Spinal cord (tissue), 10 donors: ENCODE data around the gene MACROD2. TPM values are rescaled to one million over a fixed set of nuclear protein-coding genes. Genes with fewer than 3 reads are reported as not detected.
A peak's percentile ranks its signal among the peaks of the same experiment; 100 is the strongest.

Experiments
- DNase-seq, 6 donors: peaks; one replicate each; pipeline versions ENCODE4 v3.0.0 to v3.0.0-alpha.2; 2013 to 2015; ENCODE audit warnings: low spot score in 6 of 6, low read depth in 4 of 6
- H3K27ac ChIP-seq: one replicate; pipeline ENCODE4 v1.5.1; 2013; ENCODE audit warnings: low read depth, low read length, control low read depth
- H3K27me3 ChIP-seq: one replicate; pipeline ENCODE4 v1.6.1; 2013; ENCODE audit warnings: low read length; ENCODE audit not compliant: control insufficient read depth, insufficient read depth
- H3K36me3 ChIP-seq: one replicate; pipeline ENCODE4 v1.6.1; 2013; ENCODE audit warnings: low read length; ENCODE audit not compliant: control insufficient read depth, insufficient read depth
- H3K4me1 ChIP-seq: one replicate; pipeline ENCODE4 v1.6.1; 2013; ENCODE audit warnings: low read length; ENCODE audit not compliant: control insufficient read depth, insufficient read depth
- H3K4me3 ChIP-seq: one replicate; pipeline ENCODE4 v1.5.1; 2013; ENCODE audit warnings: low read depth, low read length, control low read depth
- H3K9me3 ChIP-seq: one replicate; pipeline ENCODE4 v1.6.1; 2013; ENCODE audit warnings: low read length; ENCODE audit not compliant: control insufficient read depth, insufficient read depth
- WGBS: methylation state at CpG from one replicate; pipeline ENCODE4 v1.1.5; 2013; ENCODE audit warnings: missing lambda C conversion rate; ENCODE audit not compliant: insufficient coverage; 5-methylcytosine and 5-hydroxymethylcytosine counted together
- polyA plus RNA-seq, 2 donors: library from polyadenylated mRNA; unstranded; fragments of 120-200 nt; gene quantifications; one replicate each; pipeline ENCODE4 v1.2.1, GENCODE V29; 2013; ENCODE audit not compliant: insufficient read length in 2 of 2
- total RNA-seq, 2 donors: library from RNA; depleted of rRNA in 1 of 2; stranded (reverse); fragments of 120-200 nt in 1 of 2; fragments of >200 nt in 1 of 2; gene quantifications; one replicate each; pipeline versions ENCODE4 v1.2.3 to v1.2.4, GENCODE V29; 2013 to 2014
- donor health status: healthy.

Gene MACROD2
- total and polyA plus RNA-seq, 4 donors, result 16.2 to 34.0 (median 23.6) TPM

GRCh38 chr20:15494851-15495250 is 1499.5 kb downstream of the MACROD2 start:
- DNase-seq, result no peak
- no peak overlapping the region for H3K4me3 ChIP-seq
- WGBS, result no CpG with 5 or more reads among the region's 2 CpGs

DNA sequence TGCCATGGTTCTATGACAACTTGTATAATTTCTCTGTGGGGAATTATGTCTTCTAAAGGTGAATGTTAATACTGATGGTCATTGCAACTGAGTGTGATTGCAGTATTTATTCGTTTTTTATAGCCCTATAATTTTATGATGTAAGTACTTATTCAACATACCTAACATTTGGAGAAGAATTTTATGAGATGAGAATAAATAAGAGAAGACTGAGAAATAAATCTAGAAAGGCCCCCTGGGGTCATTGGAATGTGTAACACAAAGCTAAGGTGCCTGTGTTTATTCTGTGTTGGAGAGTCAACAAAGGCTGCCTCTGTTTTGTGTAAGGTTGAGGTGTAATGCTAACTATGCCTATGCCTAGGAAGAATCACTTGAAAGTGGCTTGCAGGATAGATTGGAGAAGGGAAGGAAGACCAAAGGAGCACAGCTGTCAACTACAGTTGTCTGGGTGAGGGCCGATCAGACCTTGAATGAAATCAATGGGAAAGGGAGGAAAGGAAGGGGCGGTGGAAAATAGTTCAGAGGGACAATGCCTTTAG is 1501.3 kb downstream of the MACROD2 start:
- 100% methylated on average over 2 of the region's 3 CpGs for WGBS
- Histone ChIP-seq H3K27ac (no peak overlapping the region), H3K27me3 (no peaks in the 10 kb centered on the region), H3K36me3 (no peaks in the 10 kb centered on the region), H3K4me3 (no peak overlapping the region), H3K4me1 (no peaks in the 10 kb centered on the region), H3K9me3 (no peaks in the 10 kb centered on the region)
- DNase-seq, result no peak

More at GRCh38 chr20:15494851-15495250, 1499.5 kb downstream of the MACROD2 start:
- H3K4me1 ChIP-seq, result no peaks in the 10 kb centered on the region
- no peaks in the 10 kb centered on the region for H3K36me3 ChIP-seq
- H3K27me3 ChIP-seq, result no peaks in the 10 kb centered on the region
- H3K27ac ChIP-seq, result no peak overlapping the region
- H3K9me3 ChIP-seq, result no peaks in the 10 kb centered on the region

DNA sequence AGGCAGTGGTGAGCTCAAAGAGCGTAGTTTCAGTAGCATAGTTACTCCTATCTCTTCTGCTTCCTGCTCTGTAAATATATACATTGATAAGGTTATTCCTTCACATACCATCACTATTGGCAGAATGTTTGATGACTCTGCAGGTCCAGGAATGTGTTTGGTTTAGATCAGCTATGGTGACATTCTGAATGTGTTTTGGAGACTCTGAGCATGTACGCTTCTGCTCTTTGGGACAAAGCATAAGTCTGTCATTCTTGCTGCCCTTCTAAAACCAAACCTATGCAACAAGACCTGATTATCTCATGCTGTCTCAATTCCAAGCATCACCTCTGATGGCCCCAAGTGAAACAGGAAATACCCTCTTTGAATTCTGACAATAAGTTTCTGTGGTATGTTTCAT is 1503.6 kb downstream of the MACROD2 start:
- DNase-seq, result no peak
- Histone ChIP-seq H3K36me3 (no peaks in the 10 kb centered on the region), H3K4me3 (no peak overlapping the region), H3K9me3 (no peaks in the 10 kb centered on the region), H3K27me3 (no peaks in the 10 kb centered on the region), H3K4me1 (no peaks in the 10 kb centered on the region), H3K27ac (no peak overlapping the region)
- WGBS, result no CpG with 5 or more reads among the region's 2 CpGs

- H3K27ac ChIP-seq, result no peak overlapping the region
- H3K9me3 ChIP-seq, result no peaks in the 10 kb centered on the region
- no peaks in the 10 kb centered on the region for H3K36me3 ChIP-seq
- H3K27me3 ChIP-seq, result no peaks in the 10 kb centered on the region
- no peak overlapping the region for H3K4me3 ChIP-seq
- WGBS, result 47% methylated on average over 2 of the region's 5 CpGs
- DNase-seq, result peak in 1 of 6 donors; percentile 94
- no peaks in the 10 kb centered on the region for H3K4me1 ChIP-seq
Observed at GRCh38 chr20:15506311-15506710, 1511.0 kb downstream of the MACROD2 start.

DNA sequence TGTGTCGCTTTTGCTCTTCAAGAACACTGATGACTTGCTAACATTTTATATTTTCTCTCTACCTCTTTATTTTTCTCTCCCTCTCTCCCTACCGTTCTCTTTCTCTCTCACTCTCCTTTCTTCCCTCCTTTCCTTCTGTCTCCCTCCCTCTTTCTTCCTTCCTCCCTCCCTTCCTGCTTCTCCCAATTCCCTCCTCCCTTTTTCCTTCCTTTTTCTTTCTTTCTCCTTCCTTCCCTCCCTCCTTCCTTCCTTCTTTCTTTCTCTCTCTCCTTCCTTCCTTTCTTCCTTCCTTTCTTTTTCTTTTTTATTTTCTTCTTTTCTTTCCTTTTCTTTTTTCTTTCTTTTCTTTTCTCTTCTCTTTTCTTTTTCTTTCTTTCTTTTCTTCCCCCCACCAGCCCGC is 1511.8 kb downstream of the MACROD2 start:
- Histone ChIP-seq H3K9me3 (no peaks in the 10 kb centered on the region), H3K4me1 (no peaks in the 10 kb centered on the region), H3K27ac (no peak overlapping the region), H3K36me3 (no peaks in the 10 kb centered on the region), H3K27me3 (no peaks in the 10 kb centered on the region), H3K4me3 (no peak overlapping the region)
- DNase-seq, result no peak
- WGBS, result 96% methylated on average over 2 of the region's 3 CpGs

DNA sequence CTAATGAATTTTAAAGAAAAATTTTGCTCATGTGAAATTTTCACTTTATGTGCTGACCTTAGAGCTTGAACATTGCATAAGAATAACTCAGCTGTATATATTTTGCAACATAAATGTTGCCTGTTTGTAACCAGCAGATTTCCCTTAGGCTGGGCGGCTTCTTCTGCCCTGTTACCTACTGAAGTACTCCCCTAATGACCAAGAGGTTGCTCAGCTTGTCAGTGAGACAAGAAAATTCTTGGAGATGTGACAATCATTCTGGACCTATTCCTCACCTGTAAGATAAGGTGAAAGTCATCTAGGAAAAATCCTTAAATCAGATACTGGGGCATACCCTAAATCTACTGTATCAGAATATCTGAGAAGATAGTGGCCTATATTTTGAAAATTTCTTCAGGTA is 1516.2 kb downstream of the MACROD2 start:
- no CpG with 5 or more reads among the region's 1 CpG for WGBS
- H3K4me3 ChIP-seq, result no peak overlapping the region

GRCh38 chr20:15512916-15513315 is 1517.6 kb downstream of the MACROD2 start:
- no peak for DNase-seq
- 20% methylated on average over 1 of the region's 5 CpGs for WGBS
- H3K9me3 ChIP-seq, result no peaks in the 10 kb centered on the region
- H3K27ac ChIP-seq, result no peak overlapping the region
- no peak overlapping the region for H3K4me3 ChIP-seq
- no peaks in the 10 kb centered on the region for H3K27me3 ChIP-seq
- no peaks in the 10 kb centered on the region for H3K36me3 ChIP-seq
- H3K4me1 ChIP-seq, result no peaks in the 10 kb centered on the region

More for the DNA sequence above, 1516.2 kb downstream of the MACROD2 start:
- Histone ChIP-seq H3K27me3 (no peaks in the 10 kb centered on the region), H3K9me3 (no peaks in the 10 kb centered on the region), H3K27ac (no peak overlapping the region), H3K4me1 (no peaks in the 10 kb centered on the region), H3K36me3 (no peaks in the 10 kb centered on the region)
- no peak for DNase-seq

GRCh38 chr20:15515691-15516090 is 1520.4 kb downstream of the MACROD2 start:
- DNase-seq, result peak in 2 of 6 donors; percentile 47 to 70
- no peaks in the 10 kb centered on the region for H3K36me3 ChIP-seq
- H3K27ac ChIP-seq, result no peak overlapping the region
- no peaks in the 10 kb centered on the region for H3K9me3 ChIP-seq
- H3K4me1 ChIP-seq, result no peaks in the 10 kb centered on the region
- H3K27me3 ChIP-seq, result no peaks in the 10 kb centered on the region
- 83% methylated on average over 2 of the region's 2 CpGs for WGBS
- H3K4me3 ChIP-seq, result no peak overlapping the region

DNA sequence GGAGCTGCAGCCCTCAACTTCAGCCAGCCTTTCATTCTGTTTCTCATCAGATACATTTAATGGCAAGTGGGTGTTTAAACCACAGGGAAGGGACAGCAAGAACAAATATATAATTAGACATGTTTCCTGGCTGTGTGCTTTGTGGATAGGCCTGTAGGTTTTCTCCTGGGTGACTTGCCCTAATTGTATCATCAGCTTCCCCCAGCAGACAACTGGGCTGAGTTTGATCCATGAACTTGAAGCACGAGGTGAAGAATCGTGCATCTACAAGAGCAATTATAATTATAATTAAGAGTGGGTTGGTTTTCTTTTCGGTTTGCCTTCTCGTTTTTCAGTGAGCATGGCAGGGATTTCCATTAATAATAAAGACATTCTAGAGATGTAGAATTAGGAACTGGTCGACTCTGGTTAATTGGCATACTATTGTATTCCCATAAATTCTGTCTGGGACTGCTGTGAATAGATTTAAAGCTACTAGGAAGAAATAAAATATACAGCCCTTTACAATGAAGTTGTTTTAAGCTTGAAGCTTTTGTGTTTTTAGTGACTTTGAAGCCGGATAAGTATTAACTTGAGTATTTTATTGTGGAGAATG is 1525.7 kb downstream of the MACROD2 start:
- H3K4me1 ChIP-seq, result no peaks in the 10 kb centered on the region
- no peaks in the 10 kb centered on the region for H3K36me3 ChIP-seq
- no peaks in the 10 kb centered on the region for H3K9me3 ChIP-seq
- H3K4me3 ChIP-seq, result no peak overlapping the region
- WGBS, result no CpG with 5 or more reads among the region's 6 CpGs
- no peak overlapping the region for H3K27ac ChIP-seq
- DNase-seq, result no peak
- H3K27me3 ChIP-seq, result no peaks in the 10 kb centered on the region

- H3K27me3 ChIP-seq, result no peaks in the 10 kb centered on the region
- no peak overlapping the region for H3K4me3 ChIP-seq
- 47% methylated on average over 2 of the region's 3 CpGs for WGBS
- DNase-seq, result no peak
- H3K27ac ChIP-seq, result no peak overlapping the region
- no peaks in the 10 kb centered on the region for H3K4me1 ChIP-seq
- H3K36me3 ChIP-seq, result no peaks in the 10 kb centered on the region
- H3K9me3 ChIP-seq, result no peaks in the 10 kb centered on the region
Observed at GRCh38 chr20:15523400-15523799, 1528.1 kb downstream of the MACROD2 start.
